Stimulated activated CD4-positive, alpha-beta T cell treated with anti-CD3 and anti-CD28 coated beads, Interleukin-1b, Interleukin-23, amount 100 ng/mL, for 48 hours (primary cell): ENCODE measurements around the gene CMC2.

Experiments
- DNase-seq: peaks from one replicate; pipeline ENCODE4 v3.0.0-alpha.2; 2020

CMC2 gene

DNA sequence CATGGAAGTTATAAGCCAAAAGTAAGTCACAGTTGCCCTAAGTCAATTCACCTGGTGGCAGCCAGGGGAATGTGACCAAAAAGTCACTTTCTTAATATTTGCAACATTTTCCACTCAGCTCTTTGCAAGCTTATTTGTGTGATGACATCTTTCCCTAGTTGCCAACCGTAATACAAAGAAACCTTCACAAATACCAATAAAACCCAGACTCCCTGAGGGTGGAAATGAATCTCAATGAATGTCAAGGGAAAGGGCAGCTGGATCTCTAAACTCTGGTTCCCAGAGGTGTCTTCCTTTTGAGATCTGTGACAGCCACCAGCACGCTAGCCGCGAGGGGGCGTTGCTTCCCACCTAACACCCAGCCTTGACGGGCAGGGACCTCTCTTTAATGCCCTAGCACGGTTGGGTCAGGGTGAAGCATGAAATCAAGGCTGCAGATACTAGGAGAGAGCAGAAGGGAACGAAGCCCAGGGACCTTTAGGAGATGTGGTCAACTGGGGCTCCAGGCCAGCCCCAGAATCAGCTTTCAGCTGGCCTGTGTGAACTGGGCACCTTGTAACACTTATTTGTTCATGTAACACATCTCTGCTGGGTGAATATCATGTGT is 82.2 kb downstream of the CMC2 start:
- peak; percentile 47 for DNase-seq

DNA sequence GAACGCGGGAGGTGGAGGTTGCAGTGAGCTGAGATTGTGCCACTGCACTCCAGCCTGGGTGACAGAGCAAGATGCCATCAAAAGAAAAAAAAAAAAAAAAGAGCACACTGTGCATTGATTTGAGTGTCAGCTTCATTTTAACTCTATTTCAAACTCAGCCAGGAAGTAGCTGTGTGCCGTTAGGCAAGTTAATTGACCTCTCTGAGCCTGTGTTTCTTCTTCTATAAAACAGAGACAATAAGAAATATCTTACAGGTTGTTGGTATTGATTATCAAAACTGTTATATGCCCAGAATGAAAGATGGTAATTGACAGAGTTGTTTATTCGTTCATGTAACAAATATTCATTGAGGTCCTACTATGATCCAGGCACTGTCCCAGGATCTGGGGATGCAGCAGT is 83.3 kb downstream of the CMC2 start:
- DNase-seq, result no peak
